Lung (tissue), 12 donors: Measurements from ENCODE around the gene LRRC45. TPM values are rescaled to one million over a fixed set of nuclear protein-coding genes. Genes with fewer than 3 reads are reported as not detected.

Source experiments
- ATAC-seq: fragments of 200-7000 bp; cut with Tn5 transposase; one replicate; pipeline ENCODE4 v1.9.1; 2020; ENCODE audit warnings: moderate number of reproducible peaks; ENCODE audit not compliant: insufficient read depth, low FRiP score
- DNase-seq, 3 donors: peaks; one replicate each; pipeline ENCODE4 v3.0.0-alpha.2; 2013 to 2017
- H3K27ac ChIP-seq, 2 donors: one replicate each; pipeline ENCODE4 v1.5.1; 2013; ENCODE audit warnings: mild to moderate bottlenecking in 2 of 2, moderate library complexity in 2 of 2, control low read depth in 1 of 2, inconsistent platforms in 1 of 2, low read depth in 1 of 2, low read length in 1 of 2
- H3K27me3 ChIP-seq, 3 donors: one replicate each; pipeline ENCODE4 v1.5.1; 2013; ENCODE audit warnings: low read length in 2 of 3; ENCODE audit not compliant: control insufficient read depth in 3 of 3, insufficient read depth in 3 of 3
- H3K36me3 ChIP-seq, 4 donors: one replicate each; pipeline ENCODE4 v1.5.1; 2013; ENCODE audit warnings: low read length in 4 of 4, mild to moderate bottlenecking in 1 of 4, moderate library complexity in 1 of 4; ENCODE audit not compliant: control insufficient read depth in 4 of 4, insufficient read depth in 4 of 4
- H3K4me1 ChIP-seq, 5 donors: one replicate each; pipeline ENCODE4 v1.5.1; 2013; ENCODE audit warnings: low read length in 5 of 5, mild to moderate bottlenecking in 2 of 5, moderate library complexity in 1 of 5; ENCODE audit not compliant: control insufficient read depth in 5 of 5, insufficient read depth in 5 of 5
- H3K4me3 ChIP-seq: one replicate; pipeline ENCODE4 v1.5.1; 2013; ENCODE audit warnings: mild to moderate bottlenecking, control low read depth, moderate library complexity
- H3K9ac ChIP-seq, 2 donors: one replicate each; pipeline ENCODE4 v1.5.1; 2013; ENCODE audit warnings: low read length in 2 of 2, control low read depth in 1 of 2; ENCODE audit not compliant: insufficient read depth in 1 of 2
- H3K9me3 ChIP-seq, 4 donors: one replicate each; pipeline ENCODE4 v1.5.1; 2013; ENCODE audit warnings: low read length in 3 of 4, mild to moderate bottlenecking in 1 of 4, moderate library complexity in 1 of 4; ENCODE audit not compliant: control insufficient read depth in 4 of 4, insufficient read depth in 3 of 4
- WGBS, 2 donors: extraction: QIAGEN DNeasy Blood & Tissue Kit; methylation state at CpG; one replicate each; pipeline ENCODE4 v1.1.7; 2013; 5-methylcytosine and 5-hydroxymethylcytosine counted together
- polyA plus RNA-seq, 2 donors: library from polyadenylated mRNA; stranded (reverse); fragments of 200-250 nt; gene quantifications; one replicate each; pipeline ENCODE4 v1.2.1, GENCODE V29; 2013
- total RNA-seq, 2 donors: library from RNA; depleted of rRNA in 1 of 2; stranded (reverse); fragments of >200 nt in 1 of 2; gene quantifications; one replicate each; pipeline ENCODE4 v1.2.1, GENCODE V29; 2014 to 2021
- TF ChIP-seq, protein P1 (sequence below): IDR thresholded peaks from 2 replicates; pipeline ENCODE4 v1.5.1; 2012; ENCODE audit warnings: mild to moderate bottlenecking; ENCODE audit errors: control extremely low read depth, extremely low read depth
- donor health status: control.
- donor health status: control.
- donor health status: Bipolar disorder and iron deficiency.
- donor health status: healthy.
- donor health status: DM: yes; HTN: yes; CAD: no.

LRRC45 gene
- total and polyA plus RNA-seq, 4 donors, result 12.1 to 26.6 (median 16.5) TPM

DNA sequence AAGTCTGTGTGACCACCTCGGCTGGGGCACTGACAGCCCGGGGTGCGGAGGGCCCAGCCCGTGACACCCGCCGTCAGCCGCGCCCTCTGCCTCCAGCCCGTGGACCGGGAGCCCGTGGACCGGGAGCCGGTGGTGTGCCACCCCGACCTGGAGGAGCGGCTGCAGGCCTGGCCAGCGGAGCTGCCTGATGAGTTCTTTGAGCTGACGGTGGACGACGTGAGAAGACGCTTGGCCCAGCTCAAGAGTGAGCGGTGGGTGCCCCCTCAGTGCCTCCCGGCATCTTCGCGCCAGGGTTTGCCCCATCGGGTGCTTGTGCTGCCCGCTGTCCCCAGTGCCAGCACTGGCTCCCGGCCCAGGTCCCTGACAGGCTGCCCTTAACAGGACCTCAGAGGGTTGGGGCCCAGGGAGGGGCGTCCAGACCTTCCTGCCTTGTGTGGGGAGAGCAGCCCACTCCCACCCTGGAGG is 14.1 kb upstream of the LRRC45 start:
- DNase-seq (no peak), ATAC-seq (no peak)
- no peak overlapping the region for H3K9ac ChIP-seq
- H3K36me3 ChIP-seq, result peaks cover 0 to 23% (median 0%) of the 10 kb centered on the region in 4 donors
- H3K27ac ChIP-seq, result no peak overlapping the region
- WGBS, 2 donors, result 85 to 91% methylated on average over 23 to 28 of the region's 28 CpGs
- TF ChIP-seq, protein P1, sequence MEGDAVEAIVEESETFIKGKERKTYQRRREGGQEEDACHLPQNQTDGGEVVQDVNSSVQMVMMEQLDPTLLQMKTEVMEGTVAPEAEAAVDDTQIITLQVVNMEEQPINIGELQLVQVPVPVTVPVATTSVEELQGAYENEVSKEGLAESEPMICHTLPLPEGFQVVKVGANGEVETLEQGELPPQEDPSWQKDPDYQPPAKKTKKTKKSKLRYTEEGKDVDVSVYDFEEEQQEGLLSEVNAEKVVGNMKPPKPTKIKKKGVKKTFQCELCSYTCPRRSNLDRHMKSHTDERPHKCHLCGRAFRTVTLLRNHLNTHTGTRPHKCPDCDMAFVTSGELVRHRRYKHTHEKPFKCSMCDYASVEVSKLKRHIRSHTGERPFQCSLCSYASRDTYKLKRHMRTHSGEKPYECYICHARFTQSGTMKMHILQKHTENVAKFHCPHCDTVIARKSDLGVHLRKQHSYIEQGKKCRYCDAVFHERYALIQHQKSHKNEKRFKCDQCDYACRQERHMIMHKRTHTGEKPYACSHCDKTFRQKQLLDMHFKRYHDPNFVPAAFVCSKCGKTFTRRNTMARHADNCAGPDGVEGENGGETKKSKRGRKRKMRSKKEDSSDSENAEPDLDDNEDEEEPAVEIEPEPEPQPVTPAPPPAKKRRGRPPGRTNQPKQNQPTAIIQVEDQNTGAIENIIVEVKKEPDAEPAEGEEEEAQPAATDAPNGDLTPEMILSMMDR, result no peak
- no peaks in the 10 kb centered on the region for H3K27me3 ChIP-seq
- no peaks in the 10 kb centered on the region for H3K9me3 ChIP-seq
- H3K4me3 ChIP-seq, result no peak overlapping the region
- H3K4me1 ChIP-seq, result peaks cover 0 to 35% (median 3%) of the 10 kb centered on the region in 5 donors

DNA sequence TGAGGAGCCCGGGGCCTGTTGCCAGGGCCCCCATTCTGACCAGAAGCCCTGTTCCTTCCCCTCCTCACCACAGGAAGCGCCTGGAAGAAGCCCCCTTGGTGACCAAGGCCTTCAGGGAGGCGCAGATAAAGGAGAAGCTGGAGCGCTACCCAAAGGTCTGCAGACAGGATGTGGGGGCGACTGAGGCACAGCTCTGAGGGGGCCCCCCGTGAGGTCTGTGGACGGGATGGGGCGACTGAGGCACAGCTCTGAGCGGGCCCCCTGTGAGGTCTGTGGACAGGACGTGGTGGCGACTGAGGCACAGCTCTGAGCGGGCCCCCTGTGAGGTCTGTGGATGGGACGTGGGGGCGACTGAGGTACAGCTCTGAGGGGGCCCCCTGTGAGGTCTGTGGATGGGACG is 13.7 kb upstream of the LRRC45 start:
- TF ChIP-seq, protein P1, result no peak
- ATAC-seq, result no peak
- Histone ChIP-seq H3K27me3 (no peaks in the 10 kb centered on the region), H3K27ac (no peak overlapping the region), H3K9me3 (no peaks in the 10 kb centered on the region), H3K36me3 (peaks cover 0 to 23% (median 0%) of the 10 kb centered on the region in 4 donors), H3K4me3 (no peak overlapping the region), H3K9ac (no peak overlapping the region), H3K4me1 (peaks cover 0 to 35% (median 3%) of the 10 kb centered on the region in 5 donors)
- WGBS, 2 donors, result 69 to 83% methylated on average over 15 of the region's 15 CpGs
- no peak for DNase-seq

DNA sequence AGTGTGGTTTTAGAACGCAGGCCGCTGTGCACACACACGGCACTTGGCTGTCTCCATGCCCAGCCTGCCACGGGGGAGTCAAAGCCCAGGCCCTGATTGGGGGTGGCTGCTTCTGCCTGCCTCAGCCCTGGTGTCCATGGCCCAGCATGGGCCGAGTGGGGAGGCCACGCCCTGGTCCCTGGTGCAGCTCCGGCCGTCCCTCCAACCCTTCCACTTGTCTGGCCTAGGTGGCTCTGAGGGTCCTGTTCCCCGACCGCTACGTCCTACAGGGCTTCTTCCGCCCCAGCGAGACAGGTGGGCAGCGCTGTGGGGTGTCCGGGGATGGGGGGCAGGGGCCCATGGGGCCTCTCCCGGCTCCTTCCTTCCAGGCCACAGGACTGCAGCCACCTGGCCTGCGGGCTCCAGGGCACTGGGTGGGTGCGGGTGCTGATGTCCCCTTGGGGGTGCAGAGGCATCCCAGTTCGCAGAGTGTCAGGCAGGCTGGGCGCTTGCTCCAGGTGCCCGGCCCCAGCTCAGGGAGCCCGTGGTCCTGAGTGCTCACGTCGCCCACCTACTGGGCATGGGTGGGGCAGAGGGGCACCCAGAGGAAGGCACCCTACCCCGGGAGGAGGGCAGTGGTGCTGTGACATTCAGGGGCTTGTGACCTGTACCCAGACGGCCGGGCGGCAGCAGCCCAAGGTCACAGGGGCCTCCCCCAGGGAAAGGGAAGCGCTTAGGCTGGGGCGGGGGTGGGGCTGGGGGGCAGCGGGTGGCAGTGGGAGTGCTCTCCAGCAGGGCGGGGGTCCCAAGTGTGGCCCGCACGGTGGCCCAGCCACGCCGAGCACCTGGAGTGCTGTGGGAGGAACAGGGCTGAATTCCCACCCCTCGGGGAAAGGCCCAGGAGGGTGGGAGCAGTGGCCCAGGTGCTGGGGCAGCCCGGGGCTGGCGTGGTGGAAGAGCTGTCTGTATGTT is 12.3 kb upstream of the LRRC45 start:
- Histone ChIP-seq H3K27ac (no peak overlapping the region), H3K9me3 (no peaks in the 10 kb centered on the region), H3K27me3 (no peaks in the 10 kb centered on the region), H3K4me3 (no peak overlapping the region), H3K36me3 (peaks cover 0 to 23% (median 0%) of the 10 kb centered on the region in 4 donors), H3K9ac (no peak overlapping the region), H3K4me1 (peaks cover 0 to 37% (median 3%) of the 10 kb centered on the region in 5 donors)
- DNase-seq (no peak), ATAC-seq (no peak)
- WGBS, 2 donors, result 92 to 93% methylated on average over 37 to 39 of the region's 39 CpGs
- TF ChIP-seq, protein P1, result no peak
